ENCODE data around the gene RANBP17.

Gene RANBP17

GRCh38 chr5:171340491-171340890 lies 478.7 kb downstream of the RANBP17 start:
- no peak for FAIRE-seq

GRCh38 chr5:171342362-171343111 lies 480.7 kb downstream of the RANBP17 start:
- DNase-seq (ENCODE audit: insufficient read length, low spot score), result peak; percentile 73
- no peak for FAIRE-seq

More at GRCh38 chr5:171340491-171340890, 478.7 kb downstream of the RANBP17 start:
- DNase-seq (ENCODE audit: insufficient read length, low spot score), result no peak

GRCh38 chr5:171344936-171345608 lies 483.3 kb downstream of the RANBP17 start:
- FAIRE-seq (peak; percentile 52), DNase-seq (ENCODE audit: insufficient read length, low spot score) (no peak)

Measured in HTR-8/SVneo (cell line).